Measurements from ENCODE around the gene RNF144A. TPM values are rescaled to one million over a fixed set of nuclear protein-coding genes. Genes with fewer than 3 reads are reported as not detected.

Gene RNF144A
- polyA plus RNA-seq, 1 of the 3 experiments (the other 2 are of a cell fraction) = 15.6 TPM

GRCh38 chr2:6970551-6970950, 53.3 kb downstream of the RNF144A start:
- no peak overlapping the region for H2AFZ ChIP-seq (ENCODE audit: low read depth)
- peaks cover 3 to 29% of the 10 kb centered on the region in 2 experiments for H3K36me3 ChIP-seq (replicated peaks in 1 of 2; ENCODE audit: control insufficient read depth in 1 of 2, insufficient read depth in 2 of 2, low read length in 1 of 2)
- ChIA-PET POLR2A (no interaction called here), CTCF (interaction anchor here (1.5 kb wide), 1 partner anchor 14 kb away, joined by 3 read pairs; no protein-coding TSS in a partner anchor)
- no peak overlapping the region for H3K9ac ChIP-seq
- no peak for TF ChIP-seq IRF3 (IDR thresholded peaks at IDR 0.05; ENCODE audit: low read depth, low read length)
- no peak for TF ChIP-seq FOXM1 (IDR thresholded peaks at IDR 0.05; ENCODE audit: low read depth)
- no peak for TF ChIP-seq USF2 (IDR thresholded peaks at IDR 0.05; ENCODE audit: borderline replicate concordance, low read depth, low read length)
- TF ChIP-seq FOXJ3 (CRISPR knock-in tag; IDR thresholded peaks at IDR 0.05) = no peak
- H3K4me2 ChIP-seq = no peak overlapping the region
- H4K20me1 ChIP-seq (ENCODE audit: insufficient read depth) = no peaks in the 10 kb centered on the region; the same call in 1 of the 2 replicates
- peaks cover 0 to 25% of the 10 kb centered on the region in 2 experiments; a peak in 1 of 4 replicates for H3K4me1 ChIP-seq (ENCODE audit: control insufficient read depth in 1 of 2, insufficient read depth in 2 of 2, low read depth in 1 of 2, low read length in 1 of 2)
- no peaks in the 10 kb centered on the region for H3K79me2 ChIP-seq (ENCODE audit: insufficient read depth)
- DNase-seq = no peak
- H3K27me3 ChIP-seq (ENCODE audit: insufficient read depth) = no peaks in the 10 kb centered on the region
- no peak overlapping the region for H3K4me3 ChIP-seq (ENCODE audit: low read depth in 2 of 2, low read length in 1 of 2)
- 86% methylated on average over 1 of the region's 1 CpG for WGBS (ENCODE audit: low lambda C conversion rate)
- H3K27ac ChIP-seq (ENCODE audit: low read depth in 2 of 2, low read length in 1 of 2) = no peak overlapping the region
- H3K9me3 ChIP-seq = no peaks in the 10 kb centered on the region
- H3K9me2 ChIP-seq = no peaks in the 10 kb centered on the region
- H3F3A ChIP-seq (replicated peaks; ENCODE audit: insufficient read depth) = peaks cover 3% of the 10 kb centered on the region

- Histone ChIP-seq H4K20me1 (ENCODE audit: insufficient read depth) (no peaks in the 10 kb centered on the region; the same call in 1 of the 2 replicates), H3K36me3 (replicated peaks in 1 of 2; ENCODE audit: control insufficient read depth in 1 of 2, insufficient read depth in 2 of 2, low read length in 1 of 2) (peaks cover 3 to 29% of the 10 kb centered on the region in 2 experiments), H3K27me3 (ENCODE audit: insufficient read depth) (no peaks in the 10 kb centered on the region), H2AFZ (ENCODE audit: low read depth) (no peak overlapping the region), H3K27ac (ENCODE audit: low read depth in 2 of 2, low read length in 1 of 2) (no peak overlapping the region; a peak in 1 of 4 replicates), H3K9me3 (no peaks in the 10 kb centered on the region), H3K4me1 (ENCODE audit: control insufficient read depth in 1 of 2, insufficient read depth in 2 of 2, low read depth in 1 of 2, low read length in 1 of 2) (peaks cover 0 to 25% of the 10 kb centered on the region in 2 experiments; a peak in 1 of 4 replicates), H3K9ac (no peak overlapping the region), H3K9me2 (no peaks in the 10 kb centered on the region), H3K4me2 (no peak overlapping the region), H3F3A (replicated peaks; ENCODE audit: insufficient read depth) (no peaks in the 10 kb centered on the region), H3K79me2 (ENCODE audit: insufficient read depth) (no peaks in the 10 kb centered on the region), H3K4me3 (ENCODE audit: low read depth in 2 of 2, low read length in 1 of 2) (no peak overlapping the region)
- no peak for DNase-seq
- WGBS (ENCODE audit: low lambda C conversion rate) = 88% methylated on average over 4 of the region's 4 CpGs
- ChIA-PET POLR2A (no interaction called here), CTCF (interaction anchor here (1.2 to 2.0 kb wide), 3 partner anchors 14 to 74 kb away, joined by 3 to 5 read pairs (median 3); no protein-coding TSS in a partner anchor)
- TF ChIP-seq POLR2AphosphoS5 (IDR thresholded peaks at IDR 0.05; ENCODE audit: low read depth, low read length) (no peak), RFX5 (IDR thresholded peaks at IDR 0.05; ENCODE audit: low read length) (no peak), TAF1 (IDR thresholded peaks at IDR 0.05; ENCODE audit: borderline replicate concordance, low read depth, low read length) (no peak), GATA2 (CRISPR knock-in tag; IDR thresholded peaks at IDR 0.05) (no peak), MAX (IDR thresholded peaks at IDR 0.05; ENCODE audit: low read depth) (no peak), SMC3 (IDR thresholded peaks at IDR 0.05; ENCODE audit: low read depth, low read length) (no peak), FOSL2 (IDR thresholded peaks at IDR 0.05; ENCODE audit: borderline replicate concordance, low read depth) (no peak), REST (IDR thresholded peaks at IDR 0.05; ENCODE audit: low read depth, low read length) (no peak), FOXJ3 (CRISPR knock-in tag; IDR thresholded peaks at IDR 0.05) (no peak)
Measured at GRCh38 chr2:6970976-6971480, 53.8 kb downstream of the RNF144A start.
